LNCaP clone FGC (cell line): Measurements from ENCODE around the gene CD4.

Experiments used
- DNase-seq: peaks from one replicate; pipeline ENCODE4 v3.0.0-alpha.2; 2011; ENCODE audit warnings: low read depth
- H3K4me3 ChIP-seq: 2 replicates; pipeline ENCODE4 v1.5.1; 2011; ENCODE audit warnings: mild to moderate bottlenecking, low read depth, low read length, control low read depth
- TF ChIP-seq, protein P1 (sequence below): IDR thresholded peaks from 2 replicates; pipeline ENCODE4 v1.5.1; 2012; ENCODE audit warnings: mild to moderate bottlenecking; ENCODE audit not compliant: control insufficient read depth, insufficient read depth; ENCODE audit errors: extremely low read depth

The CD4 gene

DNA sequence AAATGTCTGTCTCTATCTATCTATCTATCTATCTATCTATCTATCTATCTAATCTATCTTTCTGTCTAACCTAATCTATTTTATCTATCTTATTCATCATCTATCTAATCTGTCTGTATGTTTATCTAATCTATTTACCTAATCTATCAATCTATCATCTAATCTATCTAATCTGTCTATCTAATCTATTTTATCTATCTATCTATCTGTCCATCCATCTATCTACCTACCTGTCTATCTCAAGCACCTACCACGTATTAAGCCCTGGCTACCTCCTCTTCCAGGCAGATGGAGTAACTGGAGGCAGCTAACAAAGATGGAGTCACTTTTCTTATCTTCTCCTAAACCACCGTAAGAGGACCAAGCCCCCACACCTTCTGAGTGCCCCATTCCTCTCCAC lies 5.8 kb downstream of the CD4 start:
- TF ChIP-seq, protein P1, sequence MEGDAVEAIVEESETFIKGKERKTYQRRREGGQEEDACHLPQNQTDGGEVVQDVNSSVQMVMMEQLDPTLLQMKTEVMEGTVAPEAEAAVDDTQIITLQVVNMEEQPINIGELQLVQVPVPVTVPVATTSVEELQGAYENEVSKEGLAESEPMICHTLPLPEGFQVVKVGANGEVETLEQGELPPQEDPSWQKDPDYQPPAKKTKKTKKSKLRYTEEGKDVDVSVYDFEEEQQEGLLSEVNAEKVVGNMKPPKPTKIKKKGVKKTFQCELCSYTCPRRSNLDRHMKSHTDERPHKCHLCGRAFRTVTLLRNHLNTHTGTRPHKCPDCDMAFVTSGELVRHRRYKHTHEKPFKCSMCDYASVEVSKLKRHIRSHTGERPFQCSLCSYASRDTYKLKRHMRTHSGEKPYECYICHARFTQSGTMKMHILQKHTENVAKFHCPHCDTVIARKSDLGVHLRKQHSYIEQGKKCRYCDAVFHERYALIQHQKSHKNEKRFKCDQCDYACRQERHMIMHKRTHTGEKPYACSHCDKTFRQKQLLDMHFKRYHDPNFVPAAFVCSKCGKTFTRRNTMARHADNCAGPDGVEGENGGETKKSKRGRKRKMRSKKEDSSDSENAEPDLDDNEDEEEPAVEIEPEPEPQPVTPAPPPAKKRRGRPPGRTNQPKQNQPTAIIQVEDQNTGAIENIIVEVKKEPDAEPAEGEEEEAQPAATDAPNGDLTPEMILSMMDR = no peak
- no peak for DNase-seq
- H3K4me3 ChIP-seq = no peak overlapping the region

DNA sequence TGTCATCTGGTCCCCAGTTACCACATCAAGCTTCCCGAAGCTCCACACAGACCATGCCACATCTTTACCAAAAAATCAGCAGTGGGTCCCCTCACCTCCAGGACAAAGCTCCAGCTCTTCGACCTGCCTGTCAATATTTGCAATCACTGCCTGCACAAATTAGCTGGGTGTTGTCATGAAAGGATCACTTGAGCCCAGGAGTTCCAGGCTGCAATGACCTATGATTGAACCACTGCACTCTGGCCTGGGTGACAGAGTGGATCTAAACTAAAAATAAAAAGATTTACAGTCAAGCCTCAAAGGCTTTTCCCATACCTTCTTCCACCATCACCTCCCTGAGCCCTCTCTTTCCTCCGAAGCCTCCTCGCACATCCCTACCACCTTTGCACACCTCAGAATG lies 7.2 kb downstream of the CD4 start:
- TF ChIP-seq, protein P1 = no peak
- no peak overlapping the region for H3K4me3 ChIP-seq
- DNase-seq = no peak

DNA sequence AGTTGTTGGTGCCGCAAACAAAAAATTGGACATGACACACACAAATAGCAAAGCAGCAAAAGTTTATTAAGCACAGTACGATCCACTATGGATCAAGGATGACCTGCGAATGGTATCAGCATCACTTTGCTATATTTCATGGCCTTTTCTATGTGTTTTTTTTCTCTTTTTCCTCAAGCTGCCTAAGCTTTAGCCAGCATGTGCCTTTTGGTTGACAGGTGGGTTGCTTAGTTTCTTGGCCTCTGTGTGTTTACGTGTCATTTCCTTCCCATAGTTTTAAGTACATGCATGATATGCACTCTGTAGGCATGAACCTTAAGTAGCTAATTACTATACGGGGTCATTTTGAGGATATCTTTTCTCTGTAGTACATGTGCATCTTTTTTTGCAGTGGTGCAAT lies 9.8 kb downstream of the CD4 start:
- H3K4me3 ChIP-seq = no peak overlapping the region
- DNase-seq = no peak

DNA sequence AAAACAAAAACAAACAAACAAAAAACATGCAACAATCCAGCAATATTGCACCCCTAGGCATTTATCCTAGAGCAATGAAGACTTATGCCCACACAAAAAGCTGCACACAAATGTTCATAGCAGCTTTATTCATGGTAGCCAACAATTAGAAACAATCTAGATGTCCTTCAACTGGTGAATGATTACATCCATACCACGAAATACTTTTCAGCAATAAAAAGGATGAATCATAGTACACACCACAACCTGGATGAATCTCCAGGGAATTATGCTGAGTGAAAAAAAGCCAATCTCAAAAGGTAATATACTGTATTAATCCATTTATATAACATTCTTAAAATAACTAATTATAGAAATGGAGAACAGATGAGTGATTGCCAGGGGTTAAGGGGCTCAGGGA lies 17.8 kb downstream of the CD4 start:
- no peak overlapping the region for H3K4me3 ChIP-seq
- no peak for DNase-seq
- TF ChIP-seq, protein P1 = no peak

More for the DNA sequence above, 9.8 kb downstream of the CD4 start:
- TF ChIP-seq, protein P1 = no peak

DNA sequence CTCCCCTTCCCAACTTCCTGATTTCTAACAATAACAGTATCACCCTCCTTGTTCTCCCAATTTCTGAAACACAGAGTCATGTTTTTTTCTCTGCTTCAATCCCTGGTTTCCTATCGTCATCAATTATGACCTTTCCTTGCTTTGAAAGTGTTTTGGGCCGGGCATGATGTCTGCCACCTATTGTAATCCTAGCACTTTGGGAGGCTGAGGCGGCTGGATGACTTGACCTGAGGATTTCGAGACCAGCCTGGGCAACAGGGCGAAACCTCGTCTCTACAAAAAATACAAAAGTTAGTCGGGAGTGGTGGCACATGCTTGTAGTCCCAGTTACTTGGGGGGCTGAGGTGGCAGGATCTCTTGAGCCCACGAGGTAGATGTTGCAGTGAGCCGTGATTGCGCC lies 19.7 kb downstream of the CD4 start:
- TF ChIP-seq, protein P1 = no peak
- no peak for DNase-seq
- no peak overlapping the region for H3K4me3 ChIP-seq

DNA sequence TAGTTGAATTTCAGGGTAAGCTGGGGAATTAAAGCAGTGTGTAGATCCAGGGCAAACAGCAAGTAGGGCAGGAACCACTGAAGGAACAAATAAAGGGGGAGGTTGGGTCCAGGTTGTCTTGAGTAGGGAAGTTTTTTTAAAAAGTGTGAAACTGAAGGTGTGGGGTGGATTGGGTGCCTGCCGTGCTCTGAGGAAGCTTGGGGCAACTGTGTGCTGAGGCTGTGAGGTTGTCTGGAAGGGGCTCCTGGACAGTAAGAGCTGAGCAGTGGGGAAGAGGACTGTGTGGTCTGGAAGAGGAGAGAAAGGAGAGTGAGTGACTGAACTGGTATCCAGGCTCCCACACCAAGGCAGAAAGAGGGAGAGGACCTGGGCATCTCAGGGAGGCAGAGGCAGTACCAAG lies 21.4 kb downstream of the CD4 start:
- no peak overlapping the region for H3K4me3 ChIP-seq
- TF ChIP-seq, protein P1 = no peak
- no peak for DNase-seq

DNA sequence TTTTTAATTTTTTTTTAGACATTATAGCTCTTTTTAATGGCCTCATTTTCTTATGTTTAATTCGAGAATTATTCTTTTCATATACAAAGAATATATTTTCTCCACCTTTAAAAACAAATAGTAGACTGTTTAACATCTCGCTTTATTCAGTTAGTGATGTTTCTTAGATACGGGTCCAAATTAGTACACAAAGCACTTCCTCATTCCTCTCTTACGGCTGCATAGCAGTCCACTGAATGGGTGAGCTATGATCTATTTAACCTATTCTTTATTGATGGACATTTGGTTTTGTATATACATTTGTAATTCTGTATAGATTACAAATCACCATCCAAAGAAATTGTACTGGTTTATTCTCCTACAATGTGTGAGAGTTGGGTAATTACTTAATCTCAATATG lies 24.0 kb downstream of the CD4 start:
- no peak for DNase-seq
- H3K4me3 ChIP-seq = no peak overlapping the region
- TF ChIP-seq, protein P1 = no peak
